SK-N-SH (cell line): ENCODE results near the gene CCDC32. TPM values are rescaled to one million over a fixed set of nuclear protein-coding genes. Genes with fewer than 3 reads are reported as not detected.
A peak's percentile ranks its signal among the peaks of the same experiment; 100 is the strongest.

Experiments
- CTCF ChIA-PET: fragments of 300-600, 350-600 bp; formaldehyde crosslinking; extraction: SDS; loops from one replicate; lab custom pipeline; 2021; lab: Yijun Ruan, JAX
- POLR2A ChIA-PET: fragments of 350-600 bp; sonication (Branson Sonifier 250); formaldehyde crosslinking; extraction: SDS; loops from one replicate; lab custom pipeline; 2020; ENCODE audit warnings: antibody characterized with exemption, inconsistent platforms; lab: Yijun Ruan, JAX
- DNase-seq: peaks from one replicate; pipeline ENCODE4 v3.0.0; 2012
- H2AFZ ChIP-seq: fragments of 200-600 bp; sonication (generic); 2 replicates; pipeline ENCODE4 v1.8.1; 2016; ENCODE audit warnings: antibody characterized with exemption, mild to moderate bottlenecking, low read depth
- H3F3A ChIP-seq: fragments of 200-600 bp; sonication (generic); replicated peaks from 2 replicates; pipeline ENCODE3; 2016; ENCODE audit warnings: antibody characterized with exemption, mild to moderate bottlenecking; ENCODE audit not compliant: insufficient read depth
- H3K27ac ChIP-seq, 2 experiments: fragments of 200-500 bp in 1 of 2; fragments of 200-600 bp in 1 of 2; sonication (Bioruptor generic) in 1 of 2; sonication (generic), shearing (Covaris generic) in 1 of 2; 2 replicates each; pipeline versions ENCODE4 v1.5.1 to v1.6.1; 2014 to 2016; ENCODE audit warnings: low read depth in 2 of 2, inconsistent platforms in 1 of 2, low read length in 1 of 2, mild to moderate bottlenecking in 1 of 2, mixed read lengths in 1 of 2
- H3K27me3 ChIP-seq: fragments of 200-600 bp; sonication (generic), shearing (Covaris generic); 2 replicates; pipeline ENCODE4 v1.6.1; 2016; ENCODE audit warnings: mixed run types; ENCODE audit not compliant: insufficient read depth
- H3K36me3 ChIP-seq, 2 experiments: fragments of 200-500 bp in 1 of 2; fragments of 200-600 bp in 1 of 2; sonication (Bioruptor generic) in 1 of 2; sonication (generic) in 1 of 2; replicated peaks in 1 of 2; 2 replicates each; pipeline versions ENCODE3 to v1.5.1; 2014 to 2016; ENCODE audit warnings: low read length in 1 of 2, mild to moderate bottlenecking in 1 of 2; ENCODE audit not compliant: insufficient read depth in 2 of 2, control insufficient read depth in 1 of 2
- H3K4me1 ChIP-seq, 2 experiments: fragments of 200-500 bp in 1 of 2; fragments of 200-600 bp in 1 of 2; sonication (Bioruptor generic) in 1 of 2; sonication (generic), shearing (Covaris generic) in 1 of 2; 2 replicates each; pipeline versions ENCODE4 v1.5.1 to v1.6.1; 2014 to 2016; ENCODE audit warnings: low read depth in 1 of 2, low read length in 1 of 2, mixed run types in 1 of 2; ENCODE audit not compliant: insufficient read depth in 2 of 2, control insufficient read depth in 1 of 2
- H3K4me2 ChIP-seq: fragments of 200-600 bp; sonication (generic), shearing (Covaris generic); 2 replicates; pipeline ENCODE4 v1.6.1; 2017; ENCODE audit warnings: mixed run types
- H3K4me3 ChIP-seq, 2 experiments: fragments of 200-500 bp in 1 of 2; fragments of 200-600 bp in 1 of 2; sonication (Bioruptor generic) in 1 of 2; sonication (generic), shearing (Covaris generic) in 1 of 2; 2 replicates each; pipeline versions ENCODE4 v1.5.1 to v1.8.1; 2014 to 2016; ENCODE audit warnings: low read depth in 2 of 2, inconsistent platforms in 1 of 2, low read length in 1 of 2, mild to moderate bottlenecking in 1 of 2, mixed read lengths in 1 of 2, moderate library complexity in 1 of 2
- H3K79me2 ChIP-seq: fragments of 200-600 bp; sonication (generic); 2 replicates; pipeline ENCODE4 v1.8.1; 2017; ENCODE audit warnings: mild to moderate bottlenecking; ENCODE audit not compliant: insufficient read depth
- H3K9ac ChIP-seq: fragments of 200-600 bp; sonication (generic); 2 replicates; pipeline ENCODE4 v1.6.1; 2017; ENCODE audit warnings: mixed run types
- H3K9me2 ChIP-seq: fragments of 200-600 bp; sonication (generic); 2 replicates; pipeline ENCODE4 v1.6.1; 2017; ENCODE audit warnings: mixed run types
- H3K9me3 ChIP-seq: fragments of 200-600 bp; sonication (generic); 2 replicates; pipeline ENCODE4 v1.6.1; 2017; ENCODE audit warnings: mixed run types, mild to moderate bottlenecking, moderate library complexity
- H4K20me1 ChIP-seq: fragments of 200-600 bp; sonication (generic); 2 replicates; pipeline ENCODE4 v1.6.1; 2017; ENCODE audit warnings: mild to moderate bottlenecking, mixed run types; ENCODE audit not compliant: insufficient read depth
- CTCF ChIP-seq: fragments of 200-600 bp; sonication (generic); IDR thresholded peaks from 2 replicates; pipeline ENCODE4 v1.6.1; 2017; ENCODE audit warnings: antibody characterized with exemption, mild to moderate bottlenecking, moderate library complexity
- MAX ChIP-seq: IDR thresholded peaks from 2 replicates; pipeline ENCODE4 v1.4.0; 2012; ENCODE audit warnings: low read depth
- MEF2A ChIP-seq: IDR thresholded peaks from 2 replicates; pipeline ENCODE4 v1.4.0; 2012; ENCODE audit warnings: low read depth, borderline replicate concordance
- RAD21 ChIP-seq: IDR thresholded peaks from 2 replicates; pipeline ENCODE4 v1.6.1; 2012; ENCODE audit warnings: mild to moderate bottlenecking, low read length
- SIN3A ChIP-seq: IDR thresholded peaks from 2 replicates; pipeline ENCODE4 v1.6.1; 2012; ENCODE audit warnings: low read depth, mild to moderate bottlenecking, low read length, moderate library complexity, borderline replicate concordance
- SMC3 ChIP-seq: IDR thresholded peaks from 2 replicates; pipeline ENCODE4 v1.6.1; 2012; ENCODE audit warnings: low read depth, low read length, improper control_type of control experiment
- TAF1 ChIP-seq: IDR thresholded peaks from 2 replicates; pipeline ENCODE4 v1.6.1; 2012; ENCODE audit warnings: low read depth, mild to moderate bottlenecking, low read length, moderate library complexity, borderline replicate concordance
- TCF12 ChIP-seq: IDR thresholded peaks from 2 replicates; pipeline ENCODE4 v1.4.0; 2012
- YY1 ChIP-seq: IDR thresholded peaks from 2 replicates; pipeline ENCODE4 v1.4.0; 2012; ENCODE audit warnings: low read depth, mild to moderate bottlenecking
- WGBS: methylation state at CpG from one replicate; pipeline ENCODE4 v1.1.6; 2017; ENCODE audit warnings: low lambda C conversion rate; 5-methylcytosine and 5-hydroxymethylcytosine counted together
- polyA plus RNA-seq, 3 experiments: library from polyadenylated mRNA; depleted of rRNA; stranded (reverse); fragments of >200 nt; gene quantifications; 2 replicates each; pipeline ENCODE4 v1.2.3, GENCODE V29; 2012
- small RNA-seq, 7 experiments: library from RNA; depleted of rRNA; stranded (forward); fragments of <200 nt; gene quantifications; one replicate each; pipeline ENCODE3, GENCODE V24; 2012

Gene CCDC32
- polyA plus RNA-seq, 1 of the 3 experiments (the other 2 are of a cell fraction) = 7.4 TPM

- CTCF ChIA-PET = interaction anchor here (1.3 to 3.8 kb wide), 3 partner anchors 11 to 169 kb away, joined by 4 to 23 read pairs (median 8); no protein-coding TSS in a partner anchor
- POLR2A ChIA-PET = no interaction called here
- H3K36me3 ChIP-seq = no peaks in the 10 kb centered on the region
- no peaks in the 10 kb centered on the region for H3K79me2 ChIP-seq
- no peak overlapping the region for H3K4me2 ChIP-seq
- no peaks in the 10 kb centered on the region for H3K9me2 ChIP-seq
- H4K20me1 ChIP-seq = no peaks in the 10 kb centered on the region
- no peaks in the 10 kb centered on the region for H3F3A ChIP-seq
- TF ChIP-seq TAF1 = no peak
- DNase-seq = no peak
- H3K4me1 ChIP-seq = no peaks in the 10 kb centered on the region; a peak in 1 of 4 replicates
- no peaks in the 10 kb centered on the region for H3K27me3 ChIP-seq
- 90% methylated on average over 1 of the region's 1 CpG for WGBS
- no peak overlapping the region for H2AFZ ChIP-seq
- no peak overlapping the region for H3K4me3 ChIP-seq
- H3K9me3 ChIP-seq = no peaks in the 10 kb centered on the region
- no peak overlapping the region for H3K27ac ChIP-seq
- H3K9ac ChIP-seq = no peak overlapping the region
Measured at GRCh38 chr15:40508216-40508615, 56.6 kb downstream of the CCDC32 start.

- Histone ChIP-seq H3K27me3 (no peaks in the 10 kb centered on the region), H3K36me3 (no peaks in the 10 kb centered on the region), H3K4me1 (no peaks in the 10 kb centered on the region; a peak in 1 of 4 replicates), H2AFZ (peak overlapping the region; percentile 66; the same call in 1 of the 2 replicates), H3F3A (no peaks in the 10 kb centered on the region), H4K20me1 (no peaks in the 10 kb centered on the region), H3K4me3 (peak overlapping the region in 1 of 2 experiments; percentile 2; a peak in 1 of 4 replicates), H3K27ac (no peak overlapping the region), H3K9me2 (no peaks in the 10 kb centered on the region), H3K4me2 (peak overlapping the region; percentile 46; the same call in 1 of the 2 replicates), H3K9me3 (no peaks in the 10 kb centered on the region), H3K79me2 (no peaks in the 10 kb centered on the region), H3K9ac (no peak overlapping the region)
- peak; percentile 69 for TF ChIP-seq CTCF
- no peak for TF ChIP-seq YY1
- no peak for TF ChIP-seq TAF1
- peak; percentile 78 for TF ChIP-seq MAX
- peak; percentile 64 for TF ChIP-seq RAD21
- TF ChIP-seq MEF2A = no peak
- TF ChIP-seq SMC3 = peak; percentile 62
- TF ChIP-seq TCF12 = 0 out of 2 replicates have a peak, but pooled peaks have one; percentile 7
- TF ChIP-seq SIN3A = peak; percentile 54; the same call in 1 of the 2 replicates
- ChIA-PET POLR2A (no interaction called here), CTCF (interaction anchor here (0.6 to 3.8 kb wide), 26 partner anchors 10 to 705 kb away, joined by 3 to 23 read pairs (median 3); partner anchors contain the start of gene CCDC9B)
- DNase-seq = peak; percentile 95
- WGBS = 26% methylated on average over 17 of the region's 30 CpGs
Measured at GRCh38 chr15:40506964-40507571, 57.8 kb downstream of the CCDC32 start.

Small RNA genes within 50 kb of the gene (small RNA-seq; reads per million reads assigned to genes)
- gene RF00017 = 0 reads per million in 7 experiments
- gene RNU6-516P = 0 to 0.52 (median 0) reads per million in 7 experiments

Other genes starting within 250 kb of the CCDC32 start
- 7.8 and 9.8 TPM in 2 replicates for gene INAFM2, start 241.3 kb downstream of the CCDC32 start, polyA plus RNA-seq (2012; rRNA removed)
- gene CCDC9B, start 224.1 kb downstream of the CCDC32 start, polyA plus RNA-seq (2012; rRNA removed) = 13.7 and 14.2 TPM in 2 replicates
- not detected in 2 replicates for gene PHGR1, start 214.0 kb downstream of the CCDC32 start, polyA plus RNA-seq (2012; rRNA removed)
- 0.08 and 0.12 TPM in 2 replicates for gene DISP2, start 206.8 kb downstream of the CCDC32 start, polyA plus RNA-seq (2012; rRNA removed)
- gene KNSTRN, start 182.3 kb downstream of the CCDC32 start, polyA plus RNA-seq (2012; rRNA removed) = 25.5 and 29.5 TPM in 2 replicates
- 54.2 and 73.8 TPM in 2 replicates for gene IVD, start 159.2 kb downstream of the CCDC32 start, polyA plus RNA-seq (2012; rRNA removed)
- gene BAHD1, start 124.1 kb downstream of the CCDC32 start, polyA plus RNA-seq (2012; rRNA removed) = 4.7 and 5.5 TPM in 2 replicates
- gene CHST14, start 94.1 kb downstream of the CCDC32 start, polyA plus RNA-seq (2012; rRNA removed) = 34.2 and 43.2 TPM in 2 replicates
- gene RPUSD2, start 4.3 kb upstream of the CCDC32 start, polyA plus RNA-seq (2012; rRNA removed) = 10.3 and 10.8 TPM in 2 replicates
- gene KNL1, start 29.2 kb upstream of the CCDC32 start, polyA plus RNA-seq (2012; rRNA removed) = 1.6 and 2.0 TPM in 2 replicates
- gene RAD51, start 130.1 kb upstream of the CCDC32 start, polyA plus RNA-seq (2012; rRNA removed) = 6.6 and 7.6 TPM in 2 replicates
- gene RMDN3, start 190.2 kb upstream of the CCDC32 start, polyA plus RNA-seq (2012; rRNA removed) = 30.0 and 33.0 TPM in 2 replicates
- 0.60 and 0.67 TPM in 2 replicates for gene GCHFR, start 199.0 kb upstream of the CCDC32 start, polyA plus RNA-seq (2012; rRNA removed)
- gene C15orf62, start 204.9 kb upstream of the CCDC32 start, polyA plus RNA-seq (2012; rRNA removed) = 0.06 TPM in 1 of 2 replicates, not detected in the other
- gene ZFYVE19, start 242.0 kb upstream of the CCDC32 start, polyA plus RNA-seq (2012; rRNA removed) = 35.5 and 37.8 TPM in 2 replicates
- gene DNAJC17, start 242.4 kb upstream of the CCDC32 start, polyA plus RNA-seq (2012; rRNA removed) = 53.1 and 61.6 TPM in 2 replicates